DMS 273 (cell line): ENCODE data around the gene TBL1X.

Experiments used
- DNase-seq: peaks from one replicate; lab custom pipeline; 2025; ENCODE audit not compliant: unreplicated experiment; lab: John Stamatoyannopoulos, UW

The TBL1X gene

DNA sequence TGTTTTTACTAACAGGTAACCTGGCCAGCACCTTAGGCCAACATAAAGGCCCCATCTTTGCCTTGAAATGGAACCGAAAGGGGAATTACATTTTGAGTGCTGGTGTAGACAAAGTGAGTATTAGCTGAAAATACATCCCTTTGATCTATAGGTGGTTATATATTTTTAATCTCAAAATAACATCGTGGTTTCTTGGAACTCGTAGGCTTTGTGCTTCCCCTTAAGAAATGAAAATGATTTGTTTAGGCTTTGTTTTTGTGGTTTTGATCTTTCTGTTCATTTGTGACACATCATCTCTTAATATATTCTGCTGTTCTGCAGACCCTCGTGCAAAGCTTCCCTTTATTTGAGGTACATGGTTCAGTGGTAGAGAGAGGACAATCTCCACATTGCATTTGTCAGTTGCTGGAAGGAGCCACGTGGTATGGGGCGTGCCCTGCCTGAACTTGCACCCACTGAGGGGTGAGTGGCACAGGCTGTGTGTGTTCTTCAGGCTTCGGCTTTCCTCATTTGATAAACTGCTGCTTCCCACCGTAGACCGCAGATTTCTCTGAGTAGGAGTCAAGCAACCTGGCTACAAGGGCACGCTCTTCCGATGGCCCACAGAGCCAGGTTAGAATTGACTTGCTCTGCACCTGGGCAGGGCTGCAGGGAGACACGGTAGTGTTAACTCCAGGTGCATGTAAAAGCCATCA lies 228.6 kb downstream of the TBL1X start:
- DNase-seq = no peak

DNA sequence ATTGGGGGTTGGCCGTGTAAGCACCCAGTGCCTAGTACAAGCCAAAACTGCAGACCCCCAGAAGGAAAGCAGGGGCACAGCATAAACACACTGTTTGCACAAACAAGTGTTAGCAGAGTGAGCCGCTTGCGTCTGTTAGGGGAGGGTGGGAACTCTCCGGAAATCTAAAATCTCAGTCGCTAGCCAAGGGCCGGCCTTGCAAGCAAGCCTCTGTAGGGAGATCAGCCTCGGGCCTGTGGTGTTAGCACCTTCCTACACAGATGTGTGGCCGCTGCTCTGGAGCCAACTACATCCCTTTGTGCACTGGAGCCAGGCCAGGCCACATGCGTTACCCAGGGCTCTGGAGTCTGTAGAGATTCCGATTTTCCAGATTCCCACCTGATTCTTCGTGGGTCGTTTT lies 233.7 kb downstream of the TBL1X start:
- no peak for DNase-seq

DNA sequence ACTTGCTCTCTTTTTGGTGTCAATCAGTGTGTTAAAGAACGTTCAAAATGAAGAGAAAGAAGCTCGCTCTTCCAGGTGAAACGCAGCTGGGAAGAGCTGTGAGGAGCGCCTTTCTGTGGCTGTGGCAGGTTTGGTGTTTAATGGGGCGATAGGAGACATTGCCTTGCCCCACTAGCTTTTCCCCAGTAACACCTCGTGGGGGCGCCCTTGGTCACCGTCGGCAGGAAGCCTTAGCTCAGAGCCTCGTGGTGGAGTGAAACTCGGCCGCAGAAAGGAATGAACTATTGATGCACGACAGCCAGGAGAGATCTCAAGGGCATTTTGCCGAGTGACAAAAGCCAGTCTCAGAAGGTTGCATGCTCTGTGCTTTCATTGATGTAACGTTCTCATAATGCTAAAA lies 235.7 kb downstream of the TBL1X start:
- no peak for DNase-seq

DNA sequence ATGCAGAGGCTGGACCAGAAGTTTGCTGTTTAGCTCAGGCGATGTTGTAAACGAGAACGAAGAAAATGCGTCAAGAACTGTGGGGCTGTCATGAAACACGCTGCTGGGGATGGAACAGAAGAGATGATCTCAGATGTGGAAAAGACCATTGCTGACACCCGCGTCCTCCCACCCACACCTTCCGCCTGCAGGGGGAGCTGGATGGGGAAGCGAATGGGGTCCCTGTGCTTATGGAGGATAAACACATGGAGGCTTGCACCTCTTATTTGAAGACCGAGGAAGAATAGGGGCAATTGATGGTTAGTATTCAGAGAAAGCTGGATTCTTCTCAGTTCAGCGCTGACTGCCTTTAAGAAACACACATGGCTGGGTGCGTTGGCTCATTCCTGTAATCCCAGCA lies 236.9 kb downstream of the TBL1X start:
- DNase-seq = no peak

DNA sequence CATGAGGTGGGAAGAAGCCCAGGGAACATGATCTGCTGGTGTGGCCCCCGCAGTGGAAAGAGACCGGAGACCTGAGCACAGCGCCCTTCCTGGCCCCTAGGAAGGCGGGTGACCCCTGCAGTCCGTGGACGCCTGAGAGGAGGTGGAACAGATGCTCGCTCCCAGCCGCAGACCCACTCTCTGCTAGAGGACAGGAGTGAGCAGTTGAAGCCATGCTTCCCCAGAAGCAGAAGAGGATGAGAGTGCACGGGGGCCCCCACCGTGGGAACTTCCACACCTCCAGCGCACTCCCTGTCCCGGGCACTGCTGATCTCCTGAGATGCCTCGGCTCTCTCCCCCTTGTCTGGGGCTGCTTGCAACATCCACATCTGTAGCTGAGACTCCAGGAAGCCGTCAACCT lies 238.5 kb downstream of the TBL1X start:
- DNase-seq = no peak

DNA sequence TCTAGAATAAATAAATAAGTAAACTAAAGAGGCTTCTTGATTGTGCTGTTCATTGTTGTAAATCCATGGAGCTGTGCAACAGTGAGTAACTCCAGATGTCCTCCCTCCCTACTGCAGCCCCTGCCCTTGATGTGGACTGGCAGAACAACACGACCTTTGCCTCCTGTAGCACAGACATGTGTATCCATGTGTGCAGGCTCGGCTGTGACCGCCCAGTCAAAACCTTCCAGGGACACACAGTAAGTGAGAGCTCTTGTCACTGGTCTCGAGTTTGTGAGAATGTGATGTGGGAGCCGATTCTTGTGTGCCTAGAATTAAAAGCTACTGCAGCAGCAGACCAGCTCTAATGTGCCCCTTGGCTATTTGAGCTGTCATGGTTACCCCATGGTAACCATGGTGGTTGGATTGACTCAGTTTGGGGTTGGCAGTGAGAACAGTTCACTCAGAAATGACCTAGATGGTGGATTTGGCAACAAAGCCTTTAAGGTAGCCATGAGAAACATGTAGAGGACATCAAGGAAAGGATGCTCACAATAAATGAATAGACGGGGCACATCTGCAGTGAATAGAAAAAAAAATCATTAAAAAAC lies 240.1 kb downstream of the TBL1X start:
- DNase-seq = no peak

DNA sequence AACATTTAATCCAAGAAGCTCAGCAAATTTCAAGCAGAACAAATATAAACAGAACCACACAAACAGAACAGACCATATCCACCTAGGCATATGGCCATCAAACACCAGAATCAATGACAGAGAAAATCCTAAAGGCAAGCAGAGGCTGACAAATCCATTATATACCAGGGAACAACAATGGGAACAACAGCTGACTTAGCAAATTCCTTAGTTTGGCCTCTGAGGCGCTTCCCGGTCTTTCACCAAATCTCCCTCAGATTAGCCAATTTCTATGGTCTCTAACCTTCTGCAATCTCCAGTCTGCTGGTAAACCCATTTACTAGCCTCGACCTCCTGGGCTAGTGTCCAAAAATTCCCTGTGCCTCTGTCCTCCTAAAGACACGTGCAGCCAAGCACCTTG lies 241.6 kb downstream of the TBL1X start:
- no peak for DNase-seq

DNA sequence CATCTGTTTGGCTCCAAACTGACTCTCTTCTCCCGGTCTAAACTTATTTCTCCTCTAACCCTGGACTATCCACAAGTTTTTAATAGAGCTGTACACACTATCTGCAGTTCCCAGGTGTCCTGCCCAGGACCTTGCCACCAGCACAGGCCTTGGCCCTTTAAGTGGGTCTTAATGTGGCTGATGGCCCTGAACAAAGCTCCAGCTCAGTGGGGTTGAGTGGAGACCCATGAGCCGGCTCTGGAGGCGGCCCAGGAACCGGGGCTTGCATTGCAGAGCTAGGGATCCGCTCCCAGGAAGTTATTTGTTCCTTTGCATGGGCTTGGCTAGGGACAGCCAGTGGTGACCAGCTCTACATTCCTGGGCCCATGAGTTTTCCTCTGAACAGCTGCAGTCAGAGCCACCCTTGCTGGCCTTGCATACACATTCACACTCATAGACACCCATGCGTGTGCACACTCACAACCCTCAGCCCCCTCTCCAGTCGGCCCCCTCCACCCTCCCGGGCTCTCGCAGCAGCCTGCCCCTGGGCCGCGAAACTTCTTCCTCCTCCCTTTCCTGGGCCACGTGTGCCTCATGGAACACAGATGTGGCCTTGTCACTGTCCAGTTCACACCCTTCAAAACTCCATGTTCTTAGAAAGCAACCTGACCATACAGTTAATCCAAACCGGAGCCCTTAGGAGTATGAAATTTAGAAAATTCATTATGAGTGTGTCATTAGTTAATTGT lies 242.6 kb downstream of the TBL1X start:
- DNase-seq = no peak

DNA sequence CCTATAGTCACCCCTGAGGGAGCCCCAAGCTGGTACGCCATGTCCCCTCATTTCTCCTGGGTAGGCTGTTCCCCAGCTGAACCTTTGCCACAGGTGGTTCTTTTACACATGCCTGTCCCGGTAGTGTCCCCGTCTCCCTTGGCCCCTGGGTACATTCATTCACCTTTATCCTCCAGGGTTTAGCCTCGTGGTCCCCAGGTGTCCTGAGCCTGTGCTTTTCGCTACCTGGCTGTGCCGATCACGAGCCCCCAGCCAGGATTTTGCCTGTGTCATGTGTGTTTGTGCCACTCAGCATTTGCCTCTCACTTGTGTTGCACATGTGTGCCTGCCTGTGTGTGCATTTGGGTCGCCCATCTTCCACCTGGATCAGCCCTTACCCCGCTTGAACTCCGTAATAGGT lies 243.2 kb downstream of the TBL1X start:
- no peak for DNase-seq

DNA sequence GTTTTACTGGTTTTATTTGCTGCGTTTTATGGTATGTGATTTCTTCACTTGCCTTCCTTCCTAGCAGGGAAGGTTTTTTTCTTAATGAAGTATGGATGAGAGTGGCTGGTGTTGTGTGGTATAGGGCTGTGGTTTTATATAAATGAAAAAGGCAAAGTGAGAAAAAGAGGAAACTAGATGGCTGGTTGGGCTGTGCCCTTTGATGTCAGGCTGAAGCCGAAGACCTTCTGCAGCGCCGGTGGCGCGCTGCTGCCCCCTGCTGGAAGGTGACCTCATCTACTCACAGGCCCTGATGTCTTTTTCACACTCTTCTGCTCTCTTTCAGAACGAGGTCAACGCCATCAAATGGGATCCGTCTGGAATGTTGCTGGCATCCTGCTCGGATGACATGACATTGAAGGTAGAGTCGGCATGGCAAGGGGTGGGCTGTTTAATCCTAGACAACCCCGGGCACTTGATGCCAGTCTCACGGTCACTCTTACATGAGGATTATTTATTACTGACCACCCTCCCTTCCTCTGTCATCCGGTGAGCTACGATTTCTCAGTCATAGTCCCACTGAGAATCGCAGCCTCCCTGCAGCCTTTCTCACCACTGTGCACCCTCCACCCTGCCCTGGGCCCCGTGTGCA lies 244.2 kb downstream of the TBL1X start:
- DNase-seq = peak; percentile 90

DNA sequence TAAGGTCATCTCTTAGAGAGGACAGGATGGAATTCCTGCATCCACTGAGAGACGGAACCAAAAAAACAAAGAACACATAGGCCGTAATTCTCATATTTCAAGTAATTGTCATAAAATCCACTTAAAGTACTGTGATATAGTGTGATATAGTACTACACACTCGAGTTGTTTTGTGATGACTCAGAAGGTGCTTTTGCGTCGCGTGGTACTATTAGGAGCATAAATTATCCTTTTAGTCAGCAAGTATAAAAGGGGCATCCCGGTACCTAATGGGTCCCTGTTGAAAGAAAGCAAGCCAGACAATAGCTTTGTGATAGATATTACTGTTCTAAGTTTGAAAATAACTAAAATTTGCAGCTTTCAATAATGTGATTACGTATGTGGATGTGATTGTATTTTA lies 245.5 kb downstream of the TBL1X start:
- DNase-seq = no peak

DNA sequence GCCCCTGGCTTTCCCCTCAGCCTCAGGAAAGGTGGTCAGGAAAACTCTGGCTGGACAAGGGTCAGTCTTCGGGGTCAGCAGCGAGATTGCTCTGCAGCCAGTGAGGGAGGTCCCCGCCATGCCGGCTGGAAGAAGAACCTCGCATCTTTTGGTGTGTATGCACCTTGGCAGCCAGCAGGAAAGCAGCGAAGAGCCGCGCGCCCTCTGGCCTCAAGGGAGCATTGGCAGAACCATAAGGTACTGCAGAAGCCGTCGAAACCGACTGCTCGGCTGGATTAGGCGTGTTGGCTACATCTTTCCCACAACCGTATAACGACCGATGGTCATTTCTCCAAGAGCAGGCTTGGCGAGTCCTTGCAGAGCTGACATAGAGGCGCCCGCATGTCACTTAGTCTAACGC lies 252.5 kb downstream of the TBL1X start:
- no peak for DNase-seq

DNA sequence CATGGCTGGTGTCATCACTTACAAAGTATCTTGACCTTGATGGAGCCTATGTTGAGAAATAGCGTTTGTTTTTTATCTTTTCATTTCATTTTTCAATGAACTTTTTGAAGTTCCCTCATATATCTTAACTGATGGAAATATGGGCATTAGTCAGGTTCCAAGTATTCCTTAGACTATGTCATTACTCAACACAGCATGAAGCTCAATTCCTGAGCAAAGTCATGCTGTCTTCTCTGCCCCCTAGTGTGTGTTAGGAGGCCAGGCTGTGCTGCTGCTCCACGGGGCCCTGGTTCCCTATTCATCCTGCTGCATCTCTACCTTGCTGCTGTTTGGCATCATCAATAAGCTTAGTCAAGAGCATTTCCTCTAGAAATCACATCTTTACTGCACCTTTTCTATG lies 259.9 kb downstream of the TBL1X start:
- no peak for DNase-seq

DNA sequence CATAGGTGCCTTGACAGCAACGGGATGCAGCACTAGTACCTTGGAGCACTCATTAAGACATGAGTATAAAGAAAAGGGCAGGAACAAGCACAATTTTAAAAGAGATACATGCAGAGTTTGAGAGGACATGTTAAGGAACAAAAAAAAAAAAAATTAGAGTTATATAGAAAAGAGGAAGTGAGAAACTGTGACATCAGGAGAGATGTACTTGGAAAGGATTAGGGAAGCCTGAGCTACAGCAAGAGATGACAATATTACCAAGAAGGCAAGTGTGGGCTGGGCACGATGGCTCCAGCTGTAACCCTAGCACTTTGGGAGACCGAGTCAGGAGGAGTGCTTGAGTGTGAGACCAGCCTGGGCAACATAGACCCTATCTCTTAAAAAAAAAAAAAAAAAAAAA lies 263.4 kb downstream of the TBL1X start:
- no peak for DNase-seq

DNA sequence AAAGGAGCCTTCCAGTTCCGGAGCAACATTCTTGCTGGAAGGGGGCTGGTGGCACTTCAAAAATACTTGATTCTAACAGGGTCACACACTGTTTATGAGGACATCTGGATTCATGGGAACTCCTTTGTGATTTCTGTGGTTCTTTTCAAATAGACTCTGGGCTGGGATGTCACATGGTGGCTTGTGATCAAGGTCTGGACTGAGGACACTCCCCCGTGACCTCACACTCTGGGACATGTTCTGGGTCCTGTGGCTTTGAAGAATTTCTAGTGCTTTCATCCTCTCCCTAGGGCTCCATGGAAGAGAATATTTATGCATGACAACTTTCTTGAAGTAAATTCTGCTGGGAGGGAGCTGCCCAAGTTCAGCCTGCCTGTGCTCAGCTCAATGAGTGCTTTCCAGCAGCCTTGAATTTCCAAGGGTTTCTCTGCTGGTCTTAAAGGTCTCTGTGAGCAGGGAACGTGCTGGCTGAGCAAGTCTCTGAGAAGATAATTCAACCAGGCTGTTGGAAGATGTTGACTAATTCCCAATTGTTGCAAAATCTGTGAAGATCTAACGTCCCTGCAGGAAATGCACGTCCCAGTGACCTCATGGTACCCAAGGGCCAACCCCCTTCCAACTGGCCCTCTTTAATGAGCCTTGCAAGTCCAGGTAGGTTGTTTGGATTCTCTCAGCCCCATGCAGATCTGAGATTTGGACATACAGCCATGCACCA lies 264.5 kb downstream of the TBL1X start:
- DNase-seq = no peak

DNA sequence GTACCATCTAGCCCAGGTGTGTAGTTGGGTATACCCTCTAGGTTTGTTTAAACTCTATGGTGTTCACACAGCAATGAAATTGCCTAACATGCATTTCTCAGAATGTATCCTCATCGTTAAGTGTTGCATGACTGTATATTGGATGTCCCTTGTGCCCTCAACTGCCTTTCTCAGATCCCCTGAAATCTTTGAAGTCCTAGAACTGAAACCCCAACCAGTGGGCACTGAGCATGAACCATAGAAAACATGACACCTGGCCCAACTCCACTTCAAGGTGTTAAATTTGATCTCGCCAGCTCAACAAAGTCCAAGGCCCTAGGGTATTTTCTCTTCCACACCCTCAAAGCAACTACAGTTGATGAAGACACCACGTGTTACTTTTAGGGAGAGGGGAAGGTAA lies 265.2 kb downstream of the TBL1X start:
- DNase-seq = no peak

DNA sequence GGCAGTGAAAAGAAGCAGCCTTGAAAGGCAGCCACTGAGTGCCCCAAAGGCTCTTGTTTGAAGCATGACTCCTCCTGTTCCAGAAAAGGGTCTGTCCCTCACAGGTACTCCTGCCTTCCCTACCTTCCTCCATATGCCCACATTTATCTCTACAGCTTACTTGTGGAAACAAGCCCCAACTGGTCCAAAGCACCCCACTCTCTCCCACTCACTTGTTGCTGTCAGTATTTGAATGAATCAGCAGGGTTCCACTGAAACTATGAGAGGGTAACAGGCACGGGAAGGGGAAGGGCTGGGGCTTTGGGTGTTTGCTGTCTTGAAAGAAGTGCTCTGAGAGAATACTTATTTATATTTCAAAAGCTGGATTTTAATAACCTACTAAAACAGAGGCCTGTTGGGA lies 265.9 kb downstream of the TBL1X start:
- no peak for DNase-seq

DNA sequence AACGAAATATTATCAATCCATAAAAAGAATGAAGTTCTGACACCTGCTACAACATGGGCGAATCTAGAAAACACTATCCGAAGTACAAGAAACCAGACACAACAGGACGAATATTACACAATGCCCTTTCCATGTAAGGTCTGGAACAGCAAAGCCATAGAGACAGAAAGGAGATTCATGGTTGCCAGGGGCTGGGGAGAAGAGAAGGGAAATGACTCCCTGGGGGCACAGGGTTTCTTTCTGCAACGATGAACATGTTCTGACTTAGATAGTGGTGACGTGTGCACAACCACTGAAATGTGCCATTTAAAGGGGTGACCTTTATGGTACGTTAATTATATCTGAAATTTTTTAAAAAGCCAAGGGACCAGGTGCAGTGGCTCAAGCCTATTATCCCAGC lies 272.5 kb downstream of the TBL1X start:
- no peak for DNase-seq

DNA sequence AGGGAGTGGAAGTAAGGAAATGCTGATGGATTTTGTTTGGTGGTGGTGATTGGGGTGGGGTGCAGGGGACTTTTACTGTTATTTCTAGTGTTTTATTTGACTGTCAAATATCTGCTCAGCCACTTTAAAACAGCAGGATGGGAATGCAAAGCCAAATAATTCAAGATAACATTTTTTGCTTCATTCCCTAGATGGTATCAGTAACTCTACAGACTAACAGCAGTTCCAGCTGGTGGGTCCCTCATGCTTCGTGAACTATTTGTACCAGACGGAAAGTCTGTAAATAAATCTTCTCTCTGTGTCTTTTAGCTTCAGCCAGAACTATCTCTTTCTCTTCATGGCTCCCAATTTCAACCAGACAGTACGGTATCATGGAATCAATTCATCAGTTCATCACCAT lies 273.3 kb downstream of the TBL1X start:
- no peak for DNase-seq

DNA sequence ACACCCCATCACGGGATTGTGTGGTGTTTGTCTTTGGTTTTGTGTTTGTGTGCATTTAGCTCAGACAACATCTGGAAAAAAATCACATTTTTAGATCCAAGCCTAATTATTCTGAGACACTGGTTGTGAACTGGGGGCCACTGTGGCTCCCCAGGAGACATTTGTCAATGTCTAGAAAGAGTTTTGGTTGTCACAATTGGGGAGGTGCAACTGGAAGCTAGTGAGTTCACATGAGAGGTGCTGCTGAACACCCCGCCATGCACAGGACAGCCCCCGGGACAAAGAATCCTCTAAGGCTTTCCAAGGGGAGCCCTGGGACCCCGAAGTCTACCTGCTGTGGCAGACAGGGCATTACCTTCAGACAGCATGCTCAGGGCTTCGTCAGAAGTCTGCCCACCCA lies 274.3 kb downstream of the TBL1X start:
- no peak for DNase-seq

DNA sequence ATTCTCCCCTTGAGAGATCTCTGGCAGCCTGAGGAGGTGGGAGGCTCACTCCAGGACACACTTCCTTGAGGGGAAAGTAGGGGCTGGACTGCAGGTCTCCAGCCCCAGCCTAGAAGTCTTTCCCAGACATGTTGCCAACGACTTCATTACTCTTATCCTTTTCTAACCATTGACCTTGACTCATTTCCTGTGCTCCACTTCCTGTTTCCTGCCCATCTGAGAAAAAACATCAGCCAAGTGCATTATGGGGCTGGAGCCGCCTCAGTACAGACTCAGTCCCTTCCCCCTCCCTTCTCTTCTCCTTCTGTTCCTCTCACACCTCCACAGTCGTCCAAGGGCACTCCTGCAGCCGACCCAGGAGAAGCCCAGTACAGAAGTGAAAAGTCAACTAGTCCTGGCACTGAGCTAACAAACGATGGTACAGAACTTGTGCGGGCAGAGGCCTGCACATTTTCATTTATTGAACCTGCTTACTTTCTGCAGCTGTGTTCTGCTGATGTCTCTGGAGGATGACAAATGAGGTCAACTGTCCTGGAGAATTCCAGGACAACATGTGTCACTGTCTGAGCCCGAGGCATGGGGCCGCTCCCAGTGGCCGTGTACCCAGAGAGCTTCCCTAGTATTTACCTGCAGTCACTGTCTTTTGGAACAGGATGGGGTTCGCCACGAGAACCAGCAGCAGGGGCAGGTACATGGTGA lies 280.7 kb downstream of the TBL1X start:
- no peak for DNase-seq
